Cardiac fibroblast (primary cell): ENCODE results near the gene NSMCE3.
"Not testable (repeated sequence)": the region's sequence is repeated elsewhere in the genome, so short reads cannot be mapped to it uniquely, and the experiment has no call there.

ENCODE experiments used
- DNase-seq, 2 donors: peaks; one replicate each; pipeline versions ENCODE4 v3.0.0 to v3.0.0-alpha.2; 2010; ENCODE audit warnings: low read depth in 2 of 2
- H3K4me3 ChIP-seq, 2 donors: replicated peaks in 1 of 2; 1 replicate in 1 of 2; 2 replicates in 1 of 2; pipeline ENCODE4 v1.5.1; 2011; ENCODE audit warnings: low read depth in 2 of 2, low read length in 2 of 2, mild to moderate bottlenecking in 2 of 2, moderate library complexity in 1 of 2
- CTCF ChIP-seq: IDR thresholded peaks from one replicate; pipeline ENCODE4 v1.5.1; 2011; ENCODE audit warnings: low read depth, mild to moderate bottlenecking, low read length, inconsistent platforms

NSMCE3 gene

GRCh38 chr15:29241207-29241606, 28.4 kb downstream of the NSMCE3 start:
- no peak for TF ChIP-seq CTCF
- no peak overlapping the region for H3K4me3 ChIP-seq
- no peak for DNase-seq

GRCh38 chr15:29239395-29239794, 30.2 kb downstream of the NSMCE3 start:
- DNase-seq = no peak
- no peak overlapping the region for H3K4me3 ChIP-seq
- no peak for TF ChIP-seq CTCF

GRCh38 chr15:29233566-29233965, 36.1 kb downstream of the NSMCE3 start:
- TF ChIP-seq CTCF = no peak
- no peak for DNase-seq
- no peak overlapping the region for H3K4me3 ChIP-seq

GRCh38 chr15:29226436-29227208, 43.0 kb downstream of the NSMCE3 start:
- DNase-seq = no peak
- no peak overlapping the region for H3K4me3 ChIP-seq
- TF ChIP-seq CTCF = no peak

GRCh38 chr15:29225534-29226234, 43.9 kb downstream of the NSMCE3 start:
- H3K4me3 ChIP-seq = no peak overlapping the region
- no peak for TF ChIP-seq CTCF
- no peak for DNase-seq

- H3K4me3 ChIP-seq, DNase-seq: not testable (repeated sequence)
Measured at GRCh38 chr15:29224987-29225363, 44.6 kb downstream of the NSMCE3 start.

- not testable (repeated sequence) for DNase-seq, H3K4me3 ChIP-seq
Measured at GRCh38 chr15:29224235-29224986, 45.2 kb downstream of the NSMCE3 start.
